CD4-positive, alpha-beta T cell (primary cell): ENCODE results near the gene WDSUB1. TPM values are rescaled to one million over a fixed set of nuclear protein-coding genes. Genes with fewer than 3 reads are reported as not detected.
A peak's percentile ranks its signal among the peaks of the same experiment; 100 is the strongest.

Source experiments
- ATAC-seq: fragments of 200-7000 bp; cut with Tn5 transposase; one replicate; pipeline ENCODE4 v1.10.0; 2022; ENCODE audit warnings: mild to moderate bottlenecking; ENCODE audit not compliant: poor library complexity
- CTCF ChIA-PET: fragments of 350-600 bp; sonication (Branson Sonifier 250); formaldehyde crosslinking; loops from one replicate; lab custom pipeline; 2021; ENCODE audit warnings: antibody characterized with exemption, inconsistent platforms; lab: Charles Lee
- POLR2A ChIA-PET: fragments of 350-600 bp; sonication (Branson Sonifier 250); formaldehyde crosslinking; loops from one replicate; lab custom pipeline; 2021; ENCODE audit warnings: antibody characterized with exemption, inconsistent platforms; lab: Charles Lee
- DNase-seq, 14 experiments: peaks; one replicate each; pipeline ENCODE4 v3.0.0-alpha.2; 2013 to 2020; ENCODE audit warnings: mixed read lengths in 2 of 14
- H3K27ac ChIP-seq, 2 donors: one replicate each; pipeline versions ENCODE4 v1.5.1 to v1.7.0; 2013; ENCODE audit warnings: low read length in 2 of 2, low read depth in 1 of 2, mild to moderate bottlenecking in 1 of 2
- H3K27me3 ChIP-seq, 2 experiments: 1 replicate in 1 of 2; 2 replicates in 1 of 2; pipeline versions ENCODE4 v1.6.1 to v1.7.0; 2013; ENCODE audit warnings: low read length in 2 of 2, control low read depth in 1 of 2, mild to moderate bottlenecking in 1 of 2, moderate library complexity in 1 of 2; ENCODE audit not compliant: insufficient read depth in 2 of 2, control insufficient read depth in 1 of 2
- H3K36me3 ChIP-seq: one replicate; pipeline ENCODE4 v1.6.1; 2013; ENCODE audit warnings: low read length, control low read depth; ENCODE audit not compliant: insufficient read depth
- H3K4me1 ChIP-seq: one replicate; pipeline ENCODE4 v1.6.1; 2013; ENCODE audit warnings: low read length, control low read depth; ENCODE audit not compliant: insufficient read depth
- H3K4me3 ChIP-seq: one replicate; pipeline ENCODE4 v1.5.1; 2013; ENCODE audit warnings: mild to moderate bottlenecking, low read length, moderate library complexity
- H3K9me3 ChIP-seq, 2 experiments: 1 replicate in 1 of 2; 2 replicates in 1 of 2; pipeline versions ENCODE4 v1.6.1 to v1.7.0; 2013; ENCODE audit warnings: low read length in 2 of 2, mild to moderate bottlenecking in 2 of 2, control low read depth in 1 of 2, moderate library complexity in 1 of 2; ENCODE audit not compliant: control insufficient read depth in 1 of 2, insufficient read depth in 1 of 2
- H3K27ac Mint-ChIP-seq: one replicate; pipeline ENCODE4 v1.8.0; 2020; ENCODE audit warnings: mixed read lengths
- H3K27me3 Mint-ChIP-seq: one replicate; pipeline ENCODE4 v1.8.0; 2021; ENCODE audit warnings: mixed read lengths
- H3K36me3 Mint-ChIP-seq: one replicate; pipeline ENCODE4 v1.8.0; 2021; ENCODE audit warnings: low read depth, mixed read lengths
- H3K4me1 Mint-ChIP-seq: one replicate; pipeline ENCODE4 v1.8.0; 2021; ENCODE audit warnings: low read depth, mixed read lengths
- H3K4me3 Mint-ChIP-seq: one replicate; pipeline ENCODE4 v1.8.0; 2020; ENCODE audit warnings: mild to moderate bottlenecking, mixed read lengths
- H3K9me3 Mint-ChIP-seq: one replicate; pipeline ENCODE4 v1.8.0; 2020; ENCODE audit warnings: mixed read lengths
- CTCF ChIP-seq: fragments of 200-600 bp; IDR thresholded peaks from one replicate; pipeline ENCODE4 v1.8.0; 2022; ENCODE audit warnings: antibody characterized with exemption, mild to moderate bottlenecking
- intact Hi-C, 2 experiments: fragments of 100-400 bp; cut with DNase I in 1 of 2; cut with micrococcal nuclease in 1 of 2; formaldehyde crosslinking; loops; one replicate each; pipeline versions ENCODE4 v1.15.1 to v1.9.0; 2023 to 2025; cut with DNase I, micrococcal nuclease
- total RNA-seq, 174 experiments: library from RNA in 2 of 174; stranded (reverse) in 2 of 174; gene quantifications; one replicate each; pipeline ENCODE4 v1.2.3 and lab custom pipeline; 2021 to 2026

Gene WDSUB1
- total RNA-seq, 2 experiments from 2014 or later: 6.8 to 8.0 TPM

DNA sequence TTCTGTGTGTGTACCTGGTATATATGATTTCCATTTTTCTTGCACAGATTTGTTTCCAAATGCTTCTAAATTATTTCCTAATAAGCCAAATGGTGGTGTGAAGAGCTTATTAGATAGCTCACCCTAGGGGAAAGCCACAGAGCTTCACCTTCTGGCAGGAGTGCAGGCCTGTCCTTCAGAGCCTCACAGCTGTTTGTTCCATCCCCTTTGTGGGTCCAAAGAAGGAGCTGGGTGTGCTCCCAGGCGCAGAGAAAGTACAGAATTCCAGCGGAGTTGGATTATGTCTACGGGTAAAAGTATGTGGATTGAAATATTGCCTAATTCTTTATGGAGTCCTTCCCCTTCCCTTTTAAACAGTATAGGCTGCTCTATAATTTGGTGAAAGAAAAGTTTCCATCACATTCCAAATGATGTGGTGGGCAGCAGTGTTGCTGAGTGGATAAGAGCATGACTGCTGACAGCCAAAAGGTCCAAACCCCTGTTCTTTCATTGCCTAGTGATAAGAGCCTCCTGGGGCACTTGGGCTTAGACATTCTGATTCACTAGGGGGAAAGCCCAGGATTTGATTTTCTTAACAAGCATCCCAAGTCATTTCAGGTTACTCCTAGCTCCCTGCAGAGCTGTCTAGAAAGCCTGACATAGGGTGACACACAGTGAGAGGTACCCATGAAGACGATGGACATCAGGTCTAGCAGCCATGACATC lies 86.6 kb downstream of the WDSUB1 start:
- Mint-ChIP-seq H3K9me3 (no peaks in the 10 kb centered on the region), H3K36me3 (no peaks in the 10 kb centered on the region), H3K27me3 (no peaks in the 10 kb centered on the region), H3K27ac (no peak overlapping the region), H3K4me3 (no peak overlapping the region), H3K4me1 (peaks cover 21% of the 10 kb centered on the region)
- DNase-seq (no peak), ATAC-seq (no peak)
- Histone ChIP-seq H3K4me3 (no peak overlapping the region), H3K9me3 (no peaks in the 10 kb centered on the region), H3K4me1 (peaks cover 15% of the 10 kb centered on the region), H3K27me3 (no peaks in the 10 kb centered on the region), H3K36me3 (no peaks in the 10 kb centered on the region), H3K27ac (no peak overlapping the region)
- intact Hi-C loops: no loop called here
- ChIA-PET CTCF (interaction anchor here (0.5 to 0.7 kb wide), 2 partner anchors 349 to 475 kb away, joined by 3 to 5 read pairs; no protein-coding TSS in a partner anchor), POLR2A (no interaction called here)
- TF ChIP-seq CTCF: no peak

DNA sequence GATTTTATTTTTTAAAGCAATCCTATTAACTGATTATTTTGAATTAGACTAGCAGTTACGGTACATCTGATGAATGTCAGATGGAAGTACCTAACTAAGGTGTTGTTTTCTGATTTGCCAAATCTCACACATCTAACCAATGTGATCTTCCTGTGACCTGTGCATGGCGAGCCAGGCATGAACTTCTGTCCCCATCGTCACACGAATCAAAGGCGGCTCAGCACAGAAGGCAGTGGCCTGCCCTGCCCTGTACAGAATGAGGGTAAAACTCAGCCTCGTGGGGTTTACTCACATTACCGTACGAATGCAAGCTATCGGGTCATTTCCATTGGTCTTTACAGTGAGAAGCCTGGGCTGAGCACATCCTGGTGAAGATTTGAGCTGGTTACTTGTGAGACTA lies 87.3 kb downstream of the WDSUB1 start:
- TF ChIP-seq CTCF: no peak
- intact Hi-C loops: no loop called here
- CTCF ChIA-PET: no interaction called here
- Mint-ChIP-seq H3K27ac (no peak overlapping the region), H3K27me3 (no peaks in the 10 kb centered on the region), H3K4me3 (no peak overlapping the region), H3K9me3 (no peaks in the 10 kb centered on the region), H3K36me3 (no peaks in the 10 kb centered on the region), H3K4me1 (peaks cover 21% of the 10 kb centered on the region)
- Histone ChIP-seq H3K36me3 (no peaks in the 10 kb centered on the region), H3K4me1 (peaks cover 15% of the 10 kb centered on the region), H3K27ac (no peak overlapping the region), H3K27me3 (no peaks in the 10 kb centered on the region), H3K4me3 (no peak overlapping the region), H3K9me3 (no peaks in the 10 kb centered on the region)
- peak in 1 of 14 experiments; percentile 30 for DNase-seq
- ATAC-seq: no peak
- POLR2A ChIA-PET: no interaction called here

GRCh38 chr2:159196393-159196925 lies 90.0 kb downstream of the WDSUB1 start:
- ChIA-PET CTCF (no interaction called here), POLR2A (no interaction called here)
- H3K4me3 Mint-ChIP-seq: no peak overlapping the region
- TF ChIP-seq CTCF: no peak
- peaks cover 8% of the 10 kb centered on the region for H3K4me1 ChIP-seq
- H3K36me3 ChIP-seq: no peaks in the 10 kb centered on the region
- no peak overlapping the region for H3K27ac ChIP-seq
- ATAC-seq (no peak), DNase-seq (no peak)
- H3K27ac Mint-ChIP-seq: no peak overlapping the region
- peaks cover 10% of the 10 kb centered on the region for H3K4me1 Mint-ChIP-seq
- no peak overlapping the region for H3K4me3 ChIP-seq
- no peaks in the 10 kb centered on the region for H3K9me3 ChIP-seq
- no peaks in the 10 kb centered on the region for H3K27me3 Mint-ChIP-seq
- intact Hi-C loops: no loop called here
- H3K36me3 Mint-ChIP-seq: no peaks in the 10 kb centered on the region
- H3K9me3 Mint-ChIP-seq: no peaks in the 10 kb centered on the region
- H3K27me3 ChIP-seq: no peaks in the 10 kb centered on the region
